ENCODE results near the gene ADRM1. TPM values are rescaled to one million over a fixed set of nuclear protein-coding genes. Genes with fewer than 3 reads are reported as not detected.

ADRM1 gene
- total and polyA plus RNA-seq, 2 of the 4 experiments (the other 2 are of a cell fraction) = 103 to 149 TPM

- H3K9ac ChIP-seq (ENCODE audit: low read depth, low read length) = no peak overlapping the region
- no peak overlapping the region for H3K4me2 ChIP-seq (ENCODE audit: low read depth, low read length)
- dilution Hi-C loops (cut with HindIII; ENCODE audit: low sequenced_read_pairs, unreplicated experiment) (no loop called here), intact Hi-C loops (cut with micrococcal nuclease) (no loop called here), in situ Hi-C loops (cut with MboI; ENCODE audit: low sequenced_read_pairs) (no loop called here)
- no peak overlapping the region for H3K56ac ChIP-seq (ENCODE audit: extremely low read depth, insufficient read depth, low read length)
- H2BK5ac ChIP-seq (ENCODE audit: low read depth, low read length, poor library complexity, severe bottlenecking) = no peak overlapping the region
- no peak overlapping the region for H3K4ac ChIP-seq (ENCODE audit: low read depth, low read length)
- no TSS peak for BruUV-seq (replicated peaks)
- H2AK9ac ChIP-seq (replicated peaks; ENCODE audit: low read depth, low read length, poor library complexity) = no peak overlapping the region
- ATAC-seq (ENCODE audit: low read depth) = no peak
- ChIA-PET POLR2A (ENCODE audit: unreplicated experiment) (no interaction called here), CTCF (no interaction called here)
- no peak overlapping the region for H3K18ac ChIP-seq (ENCODE audit: low read depth, low read length)
- H4K91ac ChIP-seq (ENCODE audit: insufficient read depth, low read depth, low read length) = no peak overlapping the region
- no peaks in the 10 kb centered on the region for H3K4me1 ChIP-seq (ENCODE audit: control insufficient read depth, insufficient read depth, low read length)
- DNase-seq = no peak
- H3K79me1 ChIP-seq (ENCODE audit: low read depth in 1 of 2, low read length in 2 of 2) = no peaks in the 10 kb centered on the region
- H2AK5ac ChIP-seq (ENCODE audit: low read depth, low read length) = no peak overlapping the region
- H3K9me1 ChIP-seq (ENCODE audit: insufficient read depth, low read length) = no peaks in the 10 kb centered on the region
- H3K36me3 ChIP-seq (ENCODE audit: control insufficient read depth, insufficient read depth, low read length) = peaks cover 41% of the 10 kb centered on the region; the same call in 1 of the 2 replicates
- H3K14ac ChIP-seq (replicated peaks; ENCODE audit: low read depth, low read length) = no peak overlapping the region
- H2BK120ac ChIP-seq (ENCODE audit: low read depth, low read length) = no peak overlapping the region
- H2BK15ac ChIP-seq (ENCODE audit: low read depth, low read length) = no peak overlapping the region
- TF ChIP-seq ELK1 (IDR thresholded peaks at IDR 0.05; ENCODE audit: borderline replicate concordance, low read depth, low read length) (no peak), BHLHE40 (IDR thresholded peaks at IDR 0.05; ENCODE audit: low read depth, low read length) (no peak), CEBPB (IDR thresholded peaks at IDR 0.05; ENCODE audit: low read depth, low read length) (no peak)
- 90% methylated on average over 6 of the region's 12 CpGs; no CpG with 5 or more reads in 1 of the 2 experiments for WGBS, 2 experiments (ENCODE audit: extremely low coverage in 2 of 2, insufficient read length in 1 of 2)
- no peaks in the 10 kb centered on the region for H3K27me3 ChIP-seq (ENCODE audit: control insufficient read depth, insufficient read depth, low read length)
- H3K4me3 ChIP-seq (ENCODE audit: insufficient read depth, low read depth, low read length) = no peak overlapping the region
- no peak overlapping the region for H3K27ac ChIP-seq (ENCODE audit: insufficient read depth, low read length)
- no peak overlapping the region for H4K8ac ChIP-seq (ENCODE audit: low read depth in 2 of 2, low read length in 2 of 2)
- H3K23ac ChIP-seq (ENCODE audit: low read depth, low read length) = no peak overlapping the region
- no peak overlapping the region for H2BK20ac ChIP-seq (ENCODE audit: low read depth, low read length)
- no peaks in the 10 kb centered on the region for H4K20me1 ChIP-seq (ENCODE audit: insufficient read depth, low read length)
- no peak overlapping the region for H2AFZ ChIP-seq (replicated peaks; ENCODE audit: low read length, poor library complexity)
- no peaks in the 10 kb centered on the region for H3K9me3 ChIP-seq (ENCODE audit: control insufficient read depth, insufficient read depth, low read length)
- no peak overlapping the region for H4K5ac ChIP-seq (ENCODE audit: low read depth, low read length)
Observed at GRCh38 chr20:62315773-62316172, 13.0 kb downstream of the ADRM1 start.
